GM13976 (cell line): ENCODE data around the gene FOXP1.

Experiments used
- DNase-seq: peaks from one replicate; pipeline ENCODE4 v3.0.0; 2012; ENCODE audit warnings: low spot score
- in situ Hi-C: fragments of 300-500 bp; cut with MboI; formaldehyde crosslinking; loops from one replicate; pipeline ENCODE4 v1.12.0; 2022; ENCODE audit warnings: low sequenced_read_pairs, mixed read lengths, inconsistent platforms; ENCODE audit not compliant: unreplicated experiment
- TF ChIP-seq, protein P1 (sequence below): IDR thresholded peaks from 2 replicates; pipeline ENCODE4 v1.5.1; 2012; ENCODE audit warnings: borderline replicate concordance, mild to moderate bottlenecking; ENCODE audit not compliant: insufficient read depth; ENCODE audit errors: extremely low read depth, missing control alignments, control extremely low read depth

Gene FOXP1

DNA sequence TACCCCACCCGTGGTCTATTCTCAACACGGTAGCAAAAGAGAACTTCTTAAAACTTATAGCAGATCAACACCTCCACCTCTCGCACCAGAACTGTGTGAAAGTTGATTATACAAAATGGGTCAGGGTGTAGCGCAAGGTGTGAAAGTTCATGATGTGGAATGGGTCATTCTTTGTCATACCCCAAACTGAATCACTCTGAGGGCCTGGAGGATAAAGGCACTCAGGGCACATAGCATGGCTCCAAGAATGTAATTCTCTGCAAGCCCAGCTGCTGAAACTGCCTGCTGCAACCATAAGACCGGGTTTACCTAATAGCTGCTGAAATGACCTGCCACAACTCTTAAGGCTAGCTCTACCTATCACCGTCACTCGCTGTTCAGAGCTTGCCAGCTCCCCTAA is 70.0 kb downstream of the FOXP1 start:
- DNase-seq = no peak
- in situ Hi-C loops = no loop called here
- TF ChIP-seq, protein P1, sequence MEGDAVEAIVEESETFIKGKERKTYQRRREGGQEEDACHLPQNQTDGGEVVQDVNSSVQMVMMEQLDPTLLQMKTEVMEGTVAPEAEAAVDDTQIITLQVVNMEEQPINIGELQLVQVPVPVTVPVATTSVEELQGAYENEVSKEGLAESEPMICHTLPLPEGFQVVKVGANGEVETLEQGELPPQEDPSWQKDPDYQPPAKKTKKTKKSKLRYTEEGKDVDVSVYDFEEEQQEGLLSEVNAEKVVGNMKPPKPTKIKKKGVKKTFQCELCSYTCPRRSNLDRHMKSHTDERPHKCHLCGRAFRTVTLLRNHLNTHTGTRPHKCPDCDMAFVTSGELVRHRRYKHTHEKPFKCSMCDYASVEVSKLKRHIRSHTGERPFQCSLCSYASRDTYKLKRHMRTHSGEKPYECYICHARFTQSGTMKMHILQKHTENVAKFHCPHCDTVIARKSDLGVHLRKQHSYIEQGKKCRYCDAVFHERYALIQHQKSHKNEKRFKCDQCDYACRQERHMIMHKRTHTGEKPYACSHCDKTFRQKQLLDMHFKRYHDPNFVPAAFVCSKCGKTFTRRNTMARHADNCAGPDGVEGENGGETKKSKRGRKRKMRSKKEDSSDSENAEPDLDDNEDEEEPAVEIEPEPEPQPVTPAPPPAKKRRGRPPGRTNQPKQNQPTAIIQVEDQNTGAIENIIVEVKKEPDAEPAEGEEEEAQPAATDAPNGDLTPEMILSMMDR = no peak

DNA sequence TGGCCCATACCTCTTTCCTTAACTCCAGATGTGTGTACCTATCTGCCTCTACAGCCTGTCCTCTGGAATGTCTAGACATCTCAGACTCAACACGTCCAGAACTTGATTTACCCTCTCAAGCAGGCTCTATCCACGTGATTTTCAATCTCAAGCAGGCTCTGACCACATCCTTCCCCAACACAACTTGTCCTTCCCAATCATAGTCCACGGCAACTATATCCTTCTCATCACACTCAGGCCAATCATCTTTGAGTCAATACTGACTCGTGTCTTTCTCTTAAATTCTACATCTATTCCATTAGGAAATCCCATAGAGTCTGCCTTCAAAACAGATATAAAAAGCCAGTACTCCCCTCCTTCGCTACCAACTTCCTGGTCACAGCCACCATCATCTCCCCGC is 70.4 kb downstream of the FOXP1 start:
- no peak for DNase-seq
- TF ChIP-seq, protein P1 = no peak
- in situ Hi-C loops = no loop called here

DNA sequence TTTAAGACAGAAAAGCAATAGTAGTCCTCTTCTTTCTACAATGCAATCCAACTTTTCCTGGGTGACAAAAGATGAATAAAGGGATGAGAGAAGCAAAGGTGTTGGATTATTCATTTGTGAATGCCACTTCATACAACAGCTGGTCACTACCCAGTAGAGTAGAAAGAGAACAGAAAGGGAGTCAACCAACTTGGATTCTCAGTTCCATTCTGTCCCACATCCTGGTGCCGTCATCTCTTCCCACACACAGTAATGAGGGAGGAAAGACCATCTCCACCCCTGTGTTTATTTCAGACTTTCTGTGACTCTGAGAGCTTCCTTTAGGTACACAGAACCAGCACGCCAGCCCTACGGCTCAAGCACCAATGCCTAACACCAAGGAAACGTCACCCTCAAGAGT is 71.0 kb downstream of the FOXP1 start:
- in situ Hi-C loops = no loop called here
- TF ChIP-seq, protein P1 = no peak
- DNase-seq = no peak

DNA sequence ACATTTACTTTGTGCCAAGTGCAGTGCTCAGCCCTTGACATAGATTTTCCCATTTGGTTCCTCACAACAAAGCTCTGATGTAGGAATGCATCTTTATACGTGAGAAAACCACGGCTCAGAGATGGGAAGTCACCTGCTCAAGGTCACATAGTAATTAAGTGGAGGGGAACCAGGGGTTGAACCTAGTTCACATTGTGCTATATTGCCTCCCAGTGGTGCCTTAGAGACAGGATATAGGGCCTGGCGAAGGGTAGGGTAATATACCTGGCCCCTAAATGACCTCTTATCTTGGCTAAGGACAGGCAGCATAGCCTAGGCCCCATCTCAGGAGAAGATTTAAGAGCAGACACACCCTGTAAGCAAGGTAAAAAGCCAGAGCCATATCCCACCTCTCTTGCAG is 71.5 kb downstream of the FOXP1 start:
- in situ Hi-C loops = no loop called here
- peak; percentile 20 for DNase-seq
- TF ChIP-seq, protein P1 = no peak

DNA sequence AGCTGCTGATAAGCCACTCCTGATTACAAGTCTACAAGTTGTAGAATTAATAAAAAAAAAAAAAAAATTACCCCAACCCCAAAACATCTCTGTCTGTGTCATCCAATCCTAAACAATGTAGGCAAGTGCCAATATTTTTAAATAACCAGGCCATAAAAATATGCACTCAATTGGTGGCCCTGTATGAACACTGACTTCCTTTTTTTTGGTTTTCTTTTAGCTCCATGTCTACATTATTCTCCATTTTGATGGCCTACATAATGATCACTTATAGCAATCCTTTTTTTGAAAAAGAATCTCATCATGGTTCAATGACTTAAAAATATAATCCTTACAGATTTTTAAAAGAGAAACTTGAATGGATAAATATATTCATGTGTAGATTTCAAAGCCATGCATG is 72.1 kb downstream of the FOXP1 start:
- DNase-seq = no peak
- in situ Hi-C loops = no loop called here
- TF ChIP-seq, protein P1 = no peak

DNA sequence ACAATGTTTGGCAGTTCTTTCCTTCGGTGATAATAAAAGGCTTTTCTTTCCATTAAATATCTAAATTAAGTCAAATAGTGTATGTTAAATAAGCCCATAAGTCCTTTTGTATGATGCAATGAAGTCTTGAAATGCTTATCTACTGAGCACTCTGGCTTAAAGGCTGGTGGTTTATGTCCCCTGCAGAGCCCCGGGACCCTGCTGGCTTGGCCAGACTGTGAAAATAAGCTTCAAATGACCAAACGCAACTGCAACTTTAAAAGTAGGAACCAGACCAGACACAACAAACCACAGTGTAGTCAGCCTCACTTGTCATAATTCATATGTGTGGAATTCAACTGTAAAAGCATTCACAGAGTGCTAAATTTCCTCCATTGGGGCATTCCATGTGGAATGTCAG is 72.5 kb downstream of the FOXP1 start:
- TF ChIP-seq, protein P1 = no peak
- in situ Hi-C loops = no loop called here
- DNase-seq = no peak

DNA sequence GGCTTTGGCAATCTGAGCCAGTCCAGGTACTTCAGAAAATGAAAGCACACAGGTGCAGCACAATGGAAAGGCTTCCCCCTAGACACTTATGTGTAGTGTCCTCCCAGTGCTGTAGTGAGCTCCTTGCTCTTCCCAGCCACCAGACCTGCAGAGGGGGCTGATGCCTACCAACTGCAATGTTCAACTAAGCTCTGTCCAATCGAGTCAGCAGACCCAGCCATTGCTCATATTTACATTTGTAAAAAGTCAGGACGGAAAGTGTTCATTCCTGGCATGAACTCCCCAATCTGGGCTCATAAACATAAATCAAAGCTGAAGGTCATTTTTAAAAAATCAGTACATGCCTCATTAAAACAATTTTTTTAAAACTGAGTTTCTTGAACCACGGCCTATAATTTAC is 73.0 kb downstream of the FOXP1 start:
- no peak for DNase-seq
- TF ChIP-seq, protein P1 = no peak
- in situ Hi-C loops = no loop called here
